ENCODE measurements around the gene UBE2G1. TPM values are rescaled to one million over a fixed set of nuclear protein-coding genes. Genes with fewer than 3 reads are reported as not detected.

The UBE2G1 gene, protein sequence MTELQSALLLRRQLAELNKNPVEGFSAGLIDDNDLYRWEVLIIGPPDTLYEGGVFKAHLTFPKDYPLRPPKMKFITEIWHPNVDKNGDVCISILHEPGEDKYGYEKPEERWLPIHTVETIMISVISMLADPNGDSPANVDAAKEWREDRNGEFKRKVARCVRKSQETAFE
- 65.8 and 67.4 TPM in 2 replicates for polyA plus RNA-seq
- polyA minus RNA-seq: 79.8 and 80.6 TPM in 2 replicates

DNA sequence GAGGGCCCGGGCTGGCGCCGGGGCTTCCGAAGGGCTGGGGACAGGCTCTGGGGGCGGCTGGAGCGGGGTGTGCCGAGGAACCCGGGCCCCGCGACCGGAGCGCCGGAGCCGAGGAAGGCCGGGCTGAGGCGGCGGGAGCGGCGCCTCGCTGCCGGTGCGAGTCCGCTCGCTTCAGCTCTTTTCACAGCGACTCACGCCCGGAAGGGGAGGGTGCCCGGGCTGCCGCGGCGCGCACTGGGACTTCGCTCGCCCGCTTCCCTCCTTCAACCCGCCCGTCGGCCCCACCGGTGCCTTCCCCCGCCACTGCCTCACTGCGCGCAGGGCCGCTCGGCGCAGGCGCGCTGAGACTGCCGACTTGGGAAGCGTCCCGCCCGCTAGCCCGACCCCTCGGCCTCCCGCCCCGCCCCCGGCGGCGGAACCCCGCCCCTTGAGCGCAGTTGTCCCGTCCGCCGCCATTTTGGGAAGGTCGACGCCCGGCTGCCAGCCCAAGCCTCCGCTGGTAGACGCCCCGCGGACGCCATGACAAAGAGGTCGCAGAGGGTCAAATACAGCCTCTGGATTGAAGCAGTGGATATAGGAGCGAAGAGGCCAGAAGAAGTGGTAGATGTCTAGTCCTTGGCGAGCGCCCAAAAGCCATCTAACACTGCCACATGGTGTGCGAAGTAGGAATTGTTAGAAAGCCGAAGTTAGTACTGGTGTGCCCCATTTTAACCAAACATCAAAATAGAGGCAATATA, at the start of gene UBE2G1:
TSS of gene UBE2G1 (minus strand) at position 349 of the 737 bp plus-strand sequence. CDS start 359 bp downstream, outside the sequence.
- H3K4me2 ChIP-seq (ENCODE audit: low read length): no peak within 1 kb of the TSS
- H3K27ac ChIP-seq (ENCODE audit: low read length): peak within 1 kb of the TSS; percentile 86
- H3K27me3 ChIP-seq (ENCODE audit: insufficient read depth, low read depth, low read length): no peaks in the 10 kb centered on the region
- peak within 1 kb of the TSS; percentile 95 for H3K4me3 ChIP-seq (ENCODE audit: low read length)
- no peaks in the 10 kb centered on the region for H3K9me3 ChIP-seq (ENCODE audit: low read length)
- H3K9ac ChIP-seq (ENCODE audit: low read length): peak within 1 kb of the TSS; percentile 94
- H3K79me2 ChIP-seq (replicated peaks; ENCODE audit: insufficient read depth, low read length): peaks cover 29% of the 10 kb centered on the region
- H2AFZ ChIP-seq (ENCODE audit: low read depth, low read length): peak within 1 kb of the TSS; percentile 40
- no peaks in the 10 kb centered on the region for H3K36me3 ChIP-seq (ENCODE audit: insufficient read depth, low read length)
- H4K20me1 ChIP-seq (ENCODE audit: insufficient read depth): no peaks in the 10 kb centered on the region
- H3F3A ChIP-seq (ENCODE audit: insufficient read depth, low read length, poor library complexity, severe bottlenecking): no peaks in the 10 kb centered on the region
- H3K9me2 ChIP-seq (ENCODE audit: insufficient read depth, low read length): no peaks in the 10 kb centered on the region
- TF ChIP-seq, protein P1, sequence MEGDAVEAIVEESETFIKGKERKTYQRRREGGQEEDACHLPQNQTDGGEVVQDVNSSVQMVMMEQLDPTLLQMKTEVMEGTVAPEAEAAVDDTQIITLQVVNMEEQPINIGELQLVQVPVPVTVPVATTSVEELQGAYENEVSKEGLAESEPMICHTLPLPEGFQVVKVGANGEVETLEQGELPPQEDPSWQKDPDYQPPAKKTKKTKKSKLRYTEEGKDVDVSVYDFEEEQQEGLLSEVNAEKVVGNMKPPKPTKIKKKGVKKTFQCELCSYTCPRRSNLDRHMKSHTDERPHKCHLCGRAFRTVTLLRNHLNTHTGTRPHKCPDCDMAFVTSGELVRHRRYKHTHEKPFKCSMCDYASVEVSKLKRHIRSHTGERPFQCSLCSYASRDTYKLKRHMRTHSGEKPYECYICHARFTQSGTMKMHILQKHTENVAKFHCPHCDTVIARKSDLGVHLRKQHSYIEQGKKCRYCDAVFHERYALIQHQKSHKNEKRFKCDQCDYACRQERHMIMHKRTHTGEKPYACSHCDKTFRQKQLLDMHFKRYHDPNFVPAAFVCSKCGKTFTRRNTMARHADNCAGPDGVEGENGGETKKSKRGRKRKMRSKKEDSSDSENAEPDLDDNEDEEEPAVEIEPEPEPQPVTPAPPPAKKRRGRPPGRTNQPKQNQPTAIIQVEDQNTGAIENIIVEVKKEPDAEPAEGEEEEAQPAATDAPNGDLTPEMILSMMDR (IDR thresholded peaks at IDR 0.05; ENCODE audit: poor library complexity, severe bottlenecking): peak; percentile 86
- TF ChIP-seq EZH2 (IDR thresholded peaks at IDR 0.05; ENCODE audit: borderline replicate concordance, insufficient read depth, low read length, poor library complexity, severe bottlenecking) (no peak), RAD21 (conservative IDR thresholded peaks at IDR 0.05) (peak; percentile 83), SMC3 (conservative IDR thresholded peaks at IDR 0.05; ENCODE audit: poor library complexity) (peak; percentile 81), TAF1 (IDR thresholded peaks at IDR 0.05; ENCODE audit: low read depth) (peak; percentile 64), POLR2AphosphoS5 (IDR thresholded peaks at IDR 0.05) (peak; percentile 98), EP300 (conservative IDR thresholded peaks at IDR 0.05; ENCODE audit: poor library complexity, severe bottlenecking) (no peak), MXI1 (conservative IDR thresholded peaks at IDR 0.05; ENCODE audit: poor library complexity, severe bottlenecking) (peak; percentile 48)
- TF ChIP-seq, protein P2, sequence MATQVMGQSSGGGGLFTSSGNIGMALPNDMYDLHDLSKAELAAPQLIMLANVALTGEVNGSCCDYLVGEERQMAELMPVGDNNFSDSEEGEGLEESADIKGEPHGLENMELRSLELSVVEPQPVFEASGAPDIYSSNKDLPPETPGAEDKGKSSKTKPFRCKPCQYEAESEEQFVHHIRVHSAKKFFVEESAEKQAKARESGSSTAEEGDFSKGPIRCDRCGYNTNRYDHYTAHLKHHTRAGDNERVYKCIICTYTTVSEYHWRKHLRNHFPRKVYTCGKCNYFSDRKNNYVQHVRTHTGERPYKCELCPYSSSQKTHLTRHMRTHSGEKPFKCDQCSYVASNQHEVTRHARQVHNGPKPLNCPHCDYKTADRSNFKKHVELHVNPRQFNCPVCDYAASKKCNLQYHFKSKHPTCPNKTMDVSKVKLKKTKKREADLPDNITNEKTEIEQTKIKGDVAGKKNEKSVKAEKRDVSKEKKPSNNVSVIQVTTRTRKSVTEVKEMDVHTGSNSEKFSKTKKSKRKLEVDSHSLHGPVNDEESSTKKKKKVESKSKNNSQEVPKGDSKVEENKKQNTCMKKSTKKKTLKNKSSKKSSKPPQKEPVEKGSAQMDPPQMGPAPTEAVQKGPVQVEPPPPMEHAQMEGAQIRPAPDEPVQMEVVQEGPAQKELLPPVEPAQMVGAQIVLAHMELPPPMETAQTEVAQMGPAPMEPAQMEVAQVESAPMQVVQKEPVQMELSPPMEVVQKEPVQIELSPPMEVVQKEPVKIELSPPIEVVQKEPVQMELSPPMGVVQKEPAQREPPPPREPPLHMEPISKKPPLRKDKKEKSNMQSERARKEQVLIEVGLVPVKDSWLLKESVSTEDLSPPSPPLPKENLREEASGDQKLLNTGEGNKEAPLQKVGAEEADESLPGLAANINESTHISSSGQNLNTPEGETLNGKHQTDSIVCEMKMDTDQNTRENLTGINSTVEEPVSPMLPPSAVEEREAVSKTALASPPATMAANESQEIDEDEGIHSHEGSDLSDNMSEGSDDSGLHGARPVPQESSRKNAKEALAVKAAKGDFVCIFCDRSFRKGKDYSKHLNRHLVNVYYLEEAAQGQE (IDR thresholded peaks at IDR 0.05; ENCODE audit: borderline replicate concordance): peak; percentile 54

DNA sequence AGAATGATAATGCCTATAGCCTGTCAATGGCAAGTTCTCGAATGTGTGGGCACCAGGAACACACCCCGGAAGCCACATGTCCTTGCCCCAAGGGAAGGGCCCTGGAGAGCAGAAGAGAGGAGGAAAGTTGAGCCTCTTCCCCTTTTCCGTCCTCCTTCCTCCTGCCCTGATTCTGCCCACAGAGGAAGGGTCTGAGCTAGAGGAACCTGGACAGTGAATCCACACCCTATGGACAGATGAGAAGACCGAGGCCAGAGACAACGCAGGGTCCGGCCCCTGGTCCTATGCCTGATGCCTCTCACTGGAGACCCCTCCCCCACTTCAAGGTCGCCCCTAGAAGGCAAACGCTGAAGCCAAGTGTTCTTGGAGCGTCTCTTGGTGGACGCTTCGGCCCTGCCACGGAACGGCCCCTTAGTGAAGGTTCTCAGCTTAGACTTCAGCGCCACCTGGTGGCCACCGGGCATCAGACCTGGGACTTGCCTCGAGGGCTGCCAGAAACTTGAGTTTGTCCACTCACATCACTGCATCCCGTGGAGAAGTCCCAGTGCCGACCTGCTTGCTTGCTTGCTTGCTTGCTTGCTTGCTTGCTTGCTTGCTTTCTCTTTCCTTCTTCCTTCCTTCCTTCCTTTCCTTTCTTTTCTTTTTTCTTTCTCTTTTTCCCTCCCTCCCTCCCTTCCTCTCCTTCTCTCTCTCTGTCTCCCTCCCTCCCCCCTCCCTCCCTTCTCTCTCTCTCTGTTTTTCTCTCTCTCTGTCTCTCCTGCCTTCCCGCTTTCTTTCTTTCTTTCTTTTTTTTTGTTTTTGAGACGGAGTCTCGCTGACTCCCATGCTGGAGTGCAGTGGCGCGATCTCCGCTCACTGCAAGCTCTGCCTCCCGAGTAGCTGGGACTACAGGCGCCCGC, 46.7 kb upstream of the UBE2G1 start:
- H3K27ac ChIP-seq (ENCODE audit: low read length): no peak overlapping the region
- H3K9ac ChIP-seq (ENCODE audit: low read length): no peak overlapping the region
- H2AFZ ChIP-seq (ENCODE audit: low read depth, low read length): no peak overlapping the region

More for the DNA sequence above, 46.7 kb upstream of the UBE2G1 start:
- H3K36me3 ChIP-seq (ENCODE audit: insufficient read depth, low read length): no peaks in the 10 kb centered on the region
- no peaks in the 10 kb centered on the region for H3F3A ChIP-seq (ENCODE audit: insufficient read depth, low read length, poor library complexity, severe bottlenecking)
- H3K9me2 ChIP-seq (ENCODE audit: insufficient read depth, low read length): no peaks in the 10 kb centered on the region
- H3K27me3 ChIP-seq (ENCODE audit: insufficient read depth, low read depth, low read length): no peaks in the 10 kb centered on the region
- no peaks in the 10 kb centered on the region for H3K79me2 ChIP-seq (replicated peaks; ENCODE audit: insufficient read depth, low read length)
- TF ChIP-seq SMC3 (conservative IDR thresholded peaks at IDR 0.05; ENCODE audit: poor library complexity) (peak; percentile 92), EP300 (conservative IDR thresholded peaks at IDR 0.05; ENCODE audit: poor library complexity, severe bottlenecking) (no peak), TAF1 (IDR thresholded peaks at IDR 0.05; ENCODE audit: low read depth) (no peak), POLR2AphosphoS5 (IDR thresholded peaks at IDR 0.05) (no peak), MXI1 (conservative IDR thresholded peaks at IDR 0.05; ENCODE audit: poor library complexity, severe bottlenecking) (no peak), EZH2 (IDR thresholded peaks at IDR 0.05; ENCODE audit: borderline replicate concordance, insufficient read depth, low read length, poor library complexity, severe bottlenecking) (no peak), RAD21 (conservative IDR thresholded peaks at IDR 0.05) (peak; percentile 94)
- TF ChIP-seq, protein P2 (IDR thresholded peaks at IDR 0.05; ENCODE audit: borderline replicate concordance): no peak
- TF ChIP-seq, protein P1 (IDR thresholded peaks at IDR 0.05; ENCODE audit: poor library complexity, severe bottlenecking): peak; percentile 91
- H4K20me1 ChIP-seq (ENCODE audit: insufficient read depth): no peaks in the 10 kb centered on the region
- no peak overlapping the region for H3K4me2 ChIP-seq (ENCODE audit: low read length)
- no peak overlapping the region for H3K4me3 ChIP-seq (ENCODE audit: low read length)
- H3K9me3 ChIP-seq (ENCODE audit: low read length): no peaks in the 10 kb centered on the region

All from neural cell (in vitro differentiated cells).